Stimulated activated CD8-positive, alpha-beta memory T cell treated with anti-CD3 and anti-CD28 coated beads, Interleukin-2, amount 100 ng/mL, for 48 hours (primary cell): ENCODE results near the gene TMEM175.

Source experiments
- DNase-seq, 2 donors: peaks; one replicate each; pipeline ENCODE4 v3.0.0-alpha.2; 2020; ENCODE audit warnings: low read depth in 2 of 2

The TMEM175 gene, protein sequence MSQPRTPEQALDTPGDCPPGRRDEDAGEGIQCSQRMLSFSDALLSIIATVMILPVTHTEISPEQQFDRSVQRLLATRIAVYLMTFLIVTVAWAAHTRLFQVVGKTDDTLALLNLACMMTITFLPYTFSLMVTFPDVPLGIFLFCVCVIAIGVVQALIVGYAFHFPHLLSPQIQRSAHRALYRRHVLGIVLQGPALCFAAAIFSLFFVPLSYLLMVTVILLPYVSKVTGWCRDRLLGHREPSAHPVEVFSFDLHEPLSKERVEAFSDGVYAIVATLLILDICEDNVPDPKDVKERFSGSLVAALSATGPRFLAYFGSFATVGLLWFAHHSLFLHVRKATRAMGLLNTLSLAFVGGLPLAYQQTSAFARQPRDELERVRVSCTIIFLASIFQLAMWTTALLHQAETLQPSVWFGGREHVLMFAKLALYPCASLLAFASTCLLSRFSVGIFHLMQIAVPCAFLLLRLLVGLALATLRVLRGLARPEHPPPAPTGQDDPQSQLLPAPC

DNA sequence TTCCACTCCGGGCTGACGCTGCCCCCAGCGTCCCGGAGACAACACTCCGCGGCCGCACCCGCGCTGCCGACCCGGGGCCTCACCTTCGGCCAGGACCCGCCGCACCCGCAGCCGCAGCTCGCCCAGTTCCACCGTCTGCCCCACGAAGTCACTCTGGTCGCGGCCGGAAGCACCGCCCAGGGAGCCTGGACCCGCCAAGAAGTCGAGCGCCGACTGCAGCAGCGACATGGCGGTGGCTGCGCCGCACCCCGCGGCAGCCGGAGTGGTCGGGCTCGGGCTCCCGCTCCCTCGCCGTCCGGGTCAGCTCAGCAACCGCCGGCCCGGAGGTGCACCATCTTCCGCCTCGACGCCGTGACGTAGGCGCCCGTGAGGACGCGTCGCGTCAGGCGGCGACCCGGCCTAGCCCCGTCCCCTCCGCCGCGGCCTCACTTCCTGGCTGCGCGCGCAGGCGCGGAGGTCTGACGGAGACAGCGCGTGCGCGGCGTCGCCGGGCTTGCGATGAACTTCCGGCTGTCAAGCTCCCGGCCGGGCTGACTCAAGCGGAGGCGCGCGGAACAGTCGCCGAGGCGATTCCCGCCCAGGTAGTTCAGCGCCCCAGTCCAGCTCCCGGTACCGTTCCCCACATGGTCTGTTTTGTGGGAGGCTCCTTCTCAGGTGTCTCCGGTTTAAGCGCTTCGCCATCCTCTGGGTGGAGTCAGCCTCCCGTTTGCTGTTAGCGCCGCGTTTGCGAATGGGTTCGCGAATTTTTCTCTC, at the start of gene TMEM175, which contains the start of gene GAK:
TSS of gene TMEM175 (plus strand) at position 501 of the 753 bp plus-strand sequence. CDS start 15,280 bp downstream, outside the sequence.
TSS of gene GAK (minus strand) at position 357 of the 753 bp plus-strand sequence. CDS start at position 228, 129 bp downstream.
- peak; percentile 97 for DNase-seq

DNA sequence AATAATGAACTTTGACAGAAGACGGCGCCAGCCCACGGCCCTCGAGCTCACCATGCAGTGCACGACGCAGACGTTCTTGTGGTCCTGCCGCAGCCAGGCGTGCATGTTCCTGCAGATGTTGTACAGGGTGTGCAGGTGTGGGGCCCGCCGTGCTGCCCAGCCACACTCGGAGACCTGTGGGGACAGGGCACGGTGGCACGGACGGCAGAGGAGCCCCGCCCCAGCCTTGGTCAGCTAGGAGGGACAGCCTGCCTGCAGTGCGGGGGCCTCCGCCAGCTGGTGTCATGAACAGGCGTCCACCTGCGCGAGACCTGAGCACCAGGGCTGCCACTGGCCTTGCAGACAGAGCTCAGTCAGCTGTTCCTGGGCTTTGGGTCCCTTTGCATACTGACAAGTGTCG, 49.6 kb upstream of the TMEM175 start:
- no peak for DNase-seq

DNA sequence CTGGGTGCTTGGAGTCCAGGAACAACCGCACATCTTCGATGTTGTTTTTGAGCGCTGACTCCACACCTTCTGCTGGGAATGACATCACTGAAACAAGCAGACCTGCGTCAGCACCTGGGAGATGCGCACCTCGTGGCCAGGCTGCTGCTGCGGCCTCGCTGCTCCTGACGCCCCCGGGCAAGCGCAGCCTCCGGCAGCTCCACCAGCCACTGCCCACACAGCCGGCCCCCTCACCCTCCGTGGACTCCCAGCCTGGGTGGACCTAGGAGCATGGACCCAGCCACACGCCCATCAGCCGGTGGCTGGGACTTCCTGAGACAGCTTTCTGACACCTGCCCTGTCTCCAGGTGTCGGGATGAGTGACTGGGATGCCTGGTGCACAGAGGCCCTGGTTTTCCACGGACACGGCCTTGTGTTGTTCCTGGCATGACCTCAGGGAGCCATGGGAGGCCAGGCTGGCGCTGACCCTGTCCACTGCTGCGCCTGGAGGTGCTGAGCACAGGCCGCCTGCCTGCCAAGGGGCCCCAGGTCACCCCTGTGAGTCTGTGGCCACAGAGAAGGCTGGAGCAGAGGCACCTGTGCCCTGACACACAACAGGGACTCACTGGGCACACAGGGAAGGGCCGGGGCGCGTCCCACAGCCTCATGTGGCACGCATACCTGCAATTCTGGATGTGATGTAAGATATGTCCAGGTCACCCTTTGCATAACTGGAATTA, 48.7 kb upstream of the TMEM175 start:
- DNase-seq = no peak

DNA sequence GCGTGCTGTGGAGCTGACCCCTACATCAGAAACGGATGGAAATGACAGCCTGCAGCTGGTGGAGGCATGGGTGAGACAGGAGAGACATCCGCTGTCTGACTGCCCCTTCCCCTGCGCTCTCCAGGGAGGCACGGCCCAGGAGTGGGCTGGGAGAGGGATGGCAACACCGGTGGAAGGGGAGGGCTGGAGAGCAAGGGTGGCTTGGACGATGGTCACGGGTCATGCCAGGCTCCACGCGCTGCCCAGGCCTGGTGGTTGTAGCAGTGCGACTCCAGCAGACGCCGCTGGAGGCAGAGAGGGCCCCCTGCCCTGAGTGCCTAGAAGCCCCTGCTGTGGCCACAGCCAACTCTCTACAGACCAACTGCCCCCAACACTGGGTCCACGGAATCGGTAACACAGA, 48.0 kb upstream of the TMEM175 start:
- no peak for DNase-seq

DNA sequence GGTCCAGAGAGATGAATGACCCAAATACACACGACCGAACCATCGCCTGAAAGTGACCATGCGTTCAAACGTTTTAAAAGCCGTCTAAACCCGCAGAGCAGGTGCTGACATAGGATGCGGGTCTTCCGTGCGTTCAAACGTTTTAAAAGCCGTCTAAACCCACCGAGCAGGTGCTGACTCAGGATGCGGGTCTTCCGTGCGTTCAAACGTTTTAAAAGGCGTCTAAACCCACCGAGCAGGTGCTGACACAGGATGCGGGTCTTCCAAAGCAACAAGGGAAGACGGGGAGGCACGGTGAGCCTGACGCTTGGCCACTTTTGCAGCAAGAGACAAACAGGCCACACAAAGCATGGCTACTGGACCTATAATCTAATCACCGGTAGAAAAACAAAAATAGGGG, 47.4 kb upstream of the TMEM175 start:
- no peak for DNase-seq

DNA sequence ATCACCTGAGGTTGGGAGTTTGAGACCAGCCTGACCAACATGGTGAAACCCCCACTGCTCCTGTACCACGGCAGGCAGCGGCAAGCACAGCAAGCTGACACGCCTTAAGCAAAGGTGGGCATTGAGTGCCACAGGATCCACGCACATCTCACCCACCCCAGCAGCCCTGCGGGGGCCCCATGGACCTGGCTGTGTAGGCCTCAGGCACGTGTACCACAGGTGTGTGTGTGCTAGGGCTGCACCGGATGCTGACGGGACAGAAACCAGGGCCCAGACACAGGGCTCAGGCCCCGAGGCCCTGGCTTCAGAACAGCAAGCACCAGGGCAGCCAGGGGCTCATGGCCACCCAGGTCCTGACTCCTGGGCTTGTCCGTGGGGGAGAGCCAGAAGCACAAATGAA, 46.9 kb upstream of the TMEM175 start:
- no peak for DNase-seq

DNA sequence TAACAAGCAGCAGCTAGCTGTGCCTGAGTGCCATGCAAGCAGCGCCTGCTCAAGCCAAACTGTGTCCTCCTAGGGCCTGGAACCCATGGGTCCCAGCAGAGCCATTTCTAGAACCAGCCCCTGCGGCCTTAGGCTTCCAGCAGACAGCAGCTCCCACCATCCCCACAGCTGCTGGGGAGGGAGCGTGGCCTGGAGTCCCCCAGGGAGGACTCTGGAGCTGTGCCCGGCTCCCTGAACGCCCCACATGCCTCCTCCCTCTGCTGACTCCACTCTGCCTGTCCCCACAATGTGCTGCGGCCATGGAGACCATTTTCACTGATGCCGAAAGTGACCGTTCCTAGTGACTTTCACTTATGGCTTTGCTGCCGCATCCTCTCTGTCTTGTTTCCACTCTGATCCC, 46.0 kb upstream of the TMEM175 start:
- no peak for DNase-seq

DNA sequence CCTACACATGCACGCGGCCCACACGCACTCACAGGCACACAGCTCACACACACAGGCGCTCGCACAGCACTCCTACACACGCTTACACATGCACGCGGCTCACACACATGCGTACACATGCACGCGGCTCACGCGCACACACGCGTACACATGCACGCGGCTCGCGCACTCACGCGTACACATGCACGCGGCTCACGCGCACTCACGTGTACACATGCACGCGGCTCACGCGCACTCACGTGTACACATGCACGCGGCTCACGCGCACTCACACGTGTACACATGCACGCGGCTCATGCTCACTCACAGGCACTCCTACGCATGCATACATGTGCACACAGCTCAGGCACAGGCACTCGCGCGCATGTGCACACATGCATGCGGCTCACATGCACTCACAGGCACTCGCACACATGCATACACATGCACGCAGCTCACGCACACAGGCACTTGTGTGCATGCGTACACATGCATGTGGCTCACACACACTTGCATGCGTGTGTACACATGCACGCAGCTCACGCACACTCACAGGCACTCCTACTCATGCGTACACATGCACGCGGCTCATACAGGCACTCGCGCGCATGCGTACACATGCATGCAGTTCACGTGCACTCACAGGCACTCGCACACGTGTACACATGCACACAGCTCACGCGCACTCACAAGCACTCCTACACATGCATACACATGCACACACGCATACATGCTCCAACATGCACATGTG, 45.1 kb upstream of the TMEM175 start:
- no peak for DNase-seq

DNA sequence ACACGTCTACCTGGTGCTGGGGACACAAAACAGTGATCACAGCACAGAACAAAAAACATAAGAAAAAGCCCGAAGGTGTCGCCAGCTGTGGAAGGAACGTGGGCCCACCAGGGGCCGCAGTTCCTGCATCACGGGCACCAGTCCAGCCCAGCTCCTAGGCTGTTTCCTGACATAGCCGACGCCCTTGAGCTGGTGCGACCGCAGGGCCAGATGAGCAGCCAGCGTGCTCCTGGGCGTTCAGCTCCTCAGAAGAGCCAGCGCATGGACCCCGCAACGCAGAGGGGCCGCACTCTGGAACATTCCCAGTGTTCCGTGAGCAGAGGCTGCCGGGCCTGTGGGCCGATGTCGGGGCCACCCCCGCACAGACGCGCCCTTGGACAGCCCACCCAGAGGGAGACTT, 44.2 kb upstream of the TMEM175 start:
- no peak for DNase-seq

DNA sequence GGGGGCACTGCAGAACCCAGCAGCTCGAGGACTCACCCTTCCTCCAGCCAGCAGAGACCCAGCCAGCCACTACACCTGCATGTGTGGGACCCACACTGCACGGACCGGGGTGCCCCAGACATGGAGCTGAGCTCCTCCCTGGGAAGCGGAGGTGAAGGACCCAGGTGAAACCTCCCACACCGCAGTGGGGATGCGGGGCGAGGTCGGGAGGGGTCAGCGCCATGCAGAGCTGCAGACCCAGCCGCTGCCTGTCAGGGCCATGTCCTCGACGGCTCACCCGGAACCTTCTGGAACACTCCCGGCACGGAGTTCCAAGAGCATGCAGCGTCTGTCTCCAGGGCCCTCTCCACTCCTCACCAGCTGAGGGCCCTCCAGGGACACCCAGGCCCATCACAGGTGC, 42.7 kb upstream of the TMEM175 start:
- DNase-seq = no peak

DNA sequence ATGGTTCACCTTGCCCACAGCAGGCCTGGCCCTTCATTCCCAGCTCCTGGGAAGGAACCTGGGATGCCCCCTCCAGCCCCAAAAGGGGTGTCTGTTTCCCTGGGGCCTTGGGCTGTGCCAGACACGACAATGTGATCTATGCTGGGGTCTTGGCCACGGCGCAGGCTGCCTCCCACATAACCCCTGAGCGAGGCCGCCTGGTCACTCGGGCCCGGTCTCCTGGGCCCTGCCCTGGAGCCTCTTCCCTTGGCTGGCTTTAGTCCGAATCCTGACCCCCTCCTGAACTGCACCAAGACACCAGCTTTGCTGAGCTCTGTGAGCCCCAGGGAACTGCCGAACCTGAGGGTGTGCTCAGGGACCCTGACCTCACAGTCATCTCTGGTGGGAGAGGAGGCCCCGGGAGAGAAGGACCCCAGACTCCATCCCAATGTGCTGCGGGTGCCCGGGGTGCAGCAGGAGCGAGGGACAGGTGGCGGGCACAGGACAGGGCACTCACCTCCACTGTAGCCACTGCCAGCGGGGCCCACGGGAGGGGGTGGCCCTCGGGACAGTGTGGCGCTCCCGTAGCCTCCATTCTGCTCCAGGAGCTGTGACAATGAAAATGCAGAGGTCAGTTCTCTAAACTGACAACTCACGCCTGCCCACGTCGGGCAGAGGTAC, 42.1 kb upstream of the TMEM175 start:
- DNase-seq = no peak

DNA sequence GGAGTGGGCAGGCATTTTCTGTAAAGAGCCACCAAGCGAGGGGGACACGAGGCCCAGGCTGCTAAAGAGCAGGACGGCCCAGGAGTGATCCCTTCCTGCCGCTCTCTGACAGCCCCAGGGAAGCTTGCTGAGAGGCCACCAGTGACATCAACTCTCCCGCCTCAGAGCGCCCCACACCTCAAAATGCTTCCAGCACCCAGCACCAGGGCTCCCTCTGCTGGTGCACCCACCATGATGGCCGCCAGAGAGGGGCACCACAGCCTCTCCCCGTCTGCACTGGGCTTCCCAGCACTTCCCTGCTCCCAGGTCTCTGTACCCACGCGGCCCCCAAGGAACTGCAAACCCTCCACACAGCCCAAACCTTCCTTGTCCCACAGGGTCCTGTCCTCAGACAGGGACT, 40.5 kb upstream of the TMEM175 start:
- peak in 1 of 2 donors; percentile 7 for DNase-seq

DNA sequence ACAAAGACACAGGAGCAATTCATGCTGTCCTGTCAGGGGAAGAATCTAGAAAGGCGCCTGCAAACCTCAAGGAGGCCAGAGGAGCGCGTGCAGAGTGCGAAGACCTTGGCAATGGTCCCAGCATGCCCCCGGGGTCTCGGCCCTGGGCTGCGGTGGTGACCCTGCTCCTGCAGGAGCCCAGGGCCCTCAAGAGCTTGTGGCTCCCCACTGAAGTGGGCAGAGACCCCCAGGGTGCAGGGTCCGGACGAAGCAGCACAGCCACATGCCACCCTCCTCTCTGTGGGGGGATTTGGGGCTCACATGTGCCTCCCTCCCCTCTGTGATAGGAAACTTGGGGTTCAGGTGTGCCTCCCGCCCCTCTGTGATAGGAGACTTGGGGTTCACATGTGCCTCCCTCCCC, 39.5 kb upstream of the TMEM175 start:
- no peak for DNase-seq

DNA sequence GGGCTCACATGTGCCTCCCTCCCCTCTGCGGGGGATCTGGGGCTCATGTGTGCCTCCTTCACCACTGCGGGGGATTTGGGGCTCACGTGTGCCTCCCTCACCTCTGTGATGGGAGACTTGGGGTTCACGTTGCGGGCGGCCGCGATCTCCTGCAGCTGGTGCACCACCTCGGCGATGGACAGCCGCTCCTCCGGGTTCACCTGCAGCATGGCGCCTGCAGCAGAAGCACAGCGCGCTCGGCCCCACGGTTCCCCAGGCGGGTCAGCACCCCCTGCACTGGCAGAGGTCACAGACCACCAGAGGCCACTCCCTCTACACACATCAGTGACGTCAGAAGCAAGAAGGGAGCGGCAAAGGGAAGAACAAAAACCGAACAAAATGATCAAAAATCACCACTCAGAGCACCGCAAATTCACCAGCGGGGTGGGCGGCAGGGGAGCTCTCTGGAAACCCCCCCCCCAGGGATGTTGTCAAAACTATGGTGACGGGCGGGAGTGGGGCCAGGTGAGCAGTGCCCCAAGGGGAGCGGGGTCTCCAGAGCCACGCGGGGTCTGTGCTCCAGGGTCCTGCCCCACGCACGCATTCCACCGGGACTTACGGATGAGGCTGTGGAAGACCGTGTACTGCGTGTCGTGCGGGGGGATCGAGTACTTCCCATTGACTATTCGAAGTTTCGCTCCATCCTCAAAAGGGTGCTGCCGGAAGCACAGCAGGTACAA, 38.8 kb upstream of the TMEM175 start:
- no peak for DNase-seq

DNA sequence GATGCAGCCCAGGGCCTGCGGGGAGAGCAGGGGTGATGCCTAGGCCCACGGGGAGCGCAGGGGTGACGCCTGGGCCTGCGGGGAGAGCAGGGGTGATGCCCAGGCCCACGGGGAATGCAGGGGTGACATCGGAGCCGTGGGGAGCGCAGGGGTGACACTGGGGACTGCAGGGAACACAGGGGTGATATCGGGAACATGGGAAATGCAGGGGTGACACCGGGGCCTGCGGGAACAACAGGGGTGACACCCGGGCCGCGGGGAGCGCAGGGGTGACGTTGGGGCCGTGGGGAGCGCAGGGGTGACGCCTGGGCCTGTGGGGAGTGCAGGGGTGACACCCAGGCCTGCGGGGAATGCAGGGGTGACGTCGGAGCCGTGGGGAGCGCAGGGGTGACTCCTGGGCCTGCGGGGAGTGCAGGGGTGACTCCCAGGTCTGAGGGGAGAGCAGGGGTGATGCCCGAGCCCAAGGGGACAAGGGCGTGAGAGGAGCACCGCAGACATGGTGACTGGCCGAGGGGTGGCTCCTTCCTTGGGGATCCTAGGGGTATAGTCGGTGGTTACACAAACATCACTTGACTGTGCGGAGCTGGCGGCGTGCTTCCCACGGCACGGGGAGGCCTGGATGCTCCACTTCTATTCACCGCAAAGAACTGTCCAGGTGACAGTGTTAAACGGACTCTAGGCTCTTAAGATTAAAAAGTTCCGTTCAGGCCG, 38.1 kb upstream of the TMEM175 start:
- no peak for DNase-seq

DNA sequence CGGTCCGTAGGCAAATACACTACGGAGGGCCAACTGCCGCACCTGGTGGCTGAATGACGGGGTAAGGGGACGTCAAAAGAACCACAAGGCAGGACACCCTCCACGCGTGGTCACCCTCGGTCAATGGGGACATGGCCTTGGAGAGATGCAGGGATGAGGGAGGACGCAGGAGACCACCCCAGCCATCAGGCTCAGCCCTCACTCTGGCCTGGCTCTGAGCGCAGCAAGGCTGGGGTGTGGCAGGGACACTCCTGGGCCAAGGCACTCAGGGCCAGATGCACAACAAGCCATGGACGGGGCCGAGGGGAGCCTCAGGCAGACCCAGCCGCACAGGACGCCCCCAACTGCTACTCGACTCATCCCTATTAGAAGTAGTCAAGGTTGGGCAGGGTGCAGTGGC, 36.7 kb upstream of the TMEM175 start:
- no peak for DNase-seq

DNA sequence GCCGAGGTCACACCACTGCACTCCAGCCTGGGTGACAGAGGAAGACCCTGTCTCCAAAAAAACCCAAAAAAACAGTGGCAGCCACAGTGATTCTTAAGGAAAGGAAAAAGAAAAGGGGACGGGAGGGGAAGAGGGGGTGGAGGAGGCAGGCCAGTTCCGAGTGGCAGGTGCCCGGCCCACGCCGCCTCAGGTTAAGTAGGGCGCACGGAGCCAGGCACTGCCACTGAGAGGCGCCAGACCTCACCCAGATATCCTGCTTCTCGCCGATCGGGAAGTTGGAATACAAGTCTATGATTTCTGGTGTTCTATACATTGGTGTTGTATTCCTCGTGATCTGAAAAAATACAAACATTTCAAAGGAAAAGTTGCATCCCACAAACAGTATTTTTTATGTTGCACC, 36.0 kb upstream of the TMEM175 start:
- no peak for DNase-seq

DNA sequence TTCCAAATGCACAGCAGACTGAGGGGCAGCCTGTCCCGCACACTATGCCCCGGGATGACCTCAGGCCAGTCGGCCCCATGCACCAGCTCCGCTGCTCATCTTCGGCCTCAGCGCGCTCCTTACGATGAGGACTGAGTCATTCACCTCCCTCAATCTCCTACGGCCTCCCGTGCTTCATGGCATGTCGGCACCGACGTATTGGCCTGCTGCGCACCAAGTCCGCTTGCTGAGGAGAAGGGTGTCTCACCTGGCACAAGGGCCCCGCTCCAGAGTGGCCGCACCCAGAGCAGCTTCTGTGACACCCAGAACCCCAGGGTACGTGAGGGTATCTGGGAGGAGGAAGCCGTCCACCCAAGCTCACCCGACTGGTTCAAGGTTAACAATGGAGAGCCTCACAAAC, 35.6 kb upstream of the TMEM175 start:
- no peak for DNase-seq

DNA sequence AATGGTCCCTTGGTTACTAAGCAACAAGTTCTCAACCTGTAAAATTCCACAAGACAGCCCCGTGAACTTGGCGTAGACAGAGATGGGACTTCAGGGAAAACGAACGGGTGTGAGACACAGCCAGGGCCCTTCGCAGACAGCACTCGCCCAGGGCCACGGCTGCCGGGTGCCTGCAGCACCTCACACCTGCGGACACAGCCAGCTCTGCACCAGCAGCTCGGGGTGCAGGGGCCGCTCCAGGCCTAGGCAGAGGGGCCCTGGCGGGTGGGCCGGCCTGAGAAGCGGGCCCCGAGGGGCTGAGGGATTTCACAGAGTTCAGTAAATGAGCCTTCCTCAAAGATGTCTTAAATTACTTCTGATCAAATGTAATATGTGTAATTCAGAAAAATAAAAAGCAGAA, 34.1 kb upstream of the TMEM175 start:
- no peak for DNase-seq
